CD4-positive, alpha-beta T cell treated with Interleukin-15 for 1 hour (primary cell): ENCODE measurements around the gene PAK4.

Experiments
- DNase-seq: peaks from one replicate; pipeline ENCODE4 v3.0.0-alpha.2; 2020

PAK4 gene

DNA sequence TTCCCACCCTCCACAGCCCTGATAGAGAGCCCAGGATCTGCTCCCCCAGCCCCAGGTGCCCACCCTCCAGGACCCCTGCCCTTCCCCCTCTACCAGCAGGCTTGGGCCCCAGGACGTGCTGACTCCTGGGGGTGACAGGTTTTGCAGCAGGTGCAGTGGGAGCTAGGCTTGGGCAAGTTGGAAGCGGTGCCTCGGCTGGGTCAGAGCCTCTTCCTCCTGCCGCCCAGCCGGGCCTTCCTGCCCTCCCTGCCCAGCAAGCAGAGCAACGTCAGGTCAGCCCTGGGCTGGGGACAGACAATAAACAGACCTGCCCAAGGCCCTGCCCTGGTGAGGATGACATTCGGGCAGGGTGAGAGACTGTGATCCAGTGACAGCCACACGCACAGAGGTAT is 62.0 kb downstream of the PAK4 start:
- no peak for DNase-seq

DNA sequence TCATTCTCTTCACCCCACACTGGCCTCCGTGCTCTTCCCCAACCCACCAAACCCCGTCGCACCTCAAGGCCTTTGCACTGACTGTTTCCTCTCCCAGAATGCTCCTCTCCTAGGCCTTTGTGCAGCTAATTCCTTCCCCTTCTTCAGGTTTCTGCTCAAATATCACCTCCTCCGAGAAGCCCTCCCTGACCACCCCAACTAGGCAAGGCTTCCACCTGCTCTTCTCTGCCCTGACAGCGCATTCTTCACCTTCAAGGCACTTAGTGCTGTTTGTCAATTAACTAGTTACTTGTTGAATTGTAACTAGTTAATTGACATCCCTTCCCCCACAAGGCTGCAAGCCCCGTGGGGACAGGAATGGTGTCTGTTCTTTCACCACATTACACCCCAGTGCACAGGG is 63.4 kb downstream of the PAK4 start:
- no peak for DNase-seq

DNA sequence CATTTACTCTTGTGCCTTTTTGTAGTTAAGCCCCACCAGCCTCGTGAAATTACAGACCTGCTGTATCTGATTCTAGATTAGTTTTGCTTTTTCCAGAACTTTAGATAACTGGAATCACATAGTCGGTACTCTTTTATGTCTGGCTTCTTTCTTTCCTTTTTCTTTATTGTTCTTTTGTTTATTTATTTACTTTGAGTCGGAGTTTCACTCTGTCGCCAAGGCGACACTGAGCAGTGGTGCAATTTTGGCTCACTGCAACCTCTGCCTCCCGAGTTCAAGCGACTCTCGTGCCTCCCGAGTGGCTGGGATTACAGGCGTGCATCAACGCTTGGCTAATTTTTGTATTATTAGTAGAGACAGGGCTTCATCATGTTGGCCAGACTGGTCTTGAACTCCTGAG is 65.2 kb downstream of the PAK4 start:
- DNase-seq, result no peak

DNA sequence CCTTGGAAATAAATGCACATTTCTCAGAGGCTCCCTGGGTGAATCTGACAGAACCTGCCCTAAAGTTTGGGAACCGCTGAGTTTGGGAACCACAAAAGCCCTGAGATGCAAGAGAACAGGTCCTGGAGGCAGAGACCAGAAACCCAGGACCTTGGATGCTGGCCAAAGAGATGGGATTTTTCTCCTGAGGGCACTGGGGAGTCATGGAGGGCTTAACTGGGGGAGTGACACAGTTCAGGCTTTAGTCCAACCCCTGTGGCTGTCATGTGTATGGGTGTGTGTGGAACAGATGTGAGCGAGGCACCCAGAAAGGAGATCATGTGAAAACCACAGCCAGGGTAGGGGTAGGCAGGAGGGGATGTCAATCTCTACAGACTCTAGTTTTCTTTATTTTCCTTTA is 67.3 kb downstream of the PAK4 start:
- no peak for DNase-seq

DNA sequence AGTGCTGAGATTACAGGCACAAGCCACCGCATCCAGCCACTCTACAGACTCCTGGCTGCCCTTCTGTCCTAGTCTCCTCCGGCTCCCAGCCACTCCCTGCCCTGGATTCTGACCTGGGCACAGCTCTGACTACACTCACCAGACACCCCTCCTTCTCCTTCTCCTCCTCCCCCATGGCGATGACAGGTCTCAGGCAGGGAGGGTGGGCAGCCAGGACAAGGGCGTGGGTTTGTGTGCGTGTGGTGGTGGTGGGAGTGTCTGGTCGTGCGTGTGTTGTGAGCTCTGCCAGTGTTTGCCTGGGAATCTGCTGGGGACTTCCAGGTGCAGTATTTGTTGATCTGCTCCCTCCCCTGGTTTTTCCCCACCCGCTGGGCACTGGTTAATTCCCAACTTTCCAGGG is 68.2 kb downstream of the PAK4 start:
- no peak for DNase-seq

DNA sequence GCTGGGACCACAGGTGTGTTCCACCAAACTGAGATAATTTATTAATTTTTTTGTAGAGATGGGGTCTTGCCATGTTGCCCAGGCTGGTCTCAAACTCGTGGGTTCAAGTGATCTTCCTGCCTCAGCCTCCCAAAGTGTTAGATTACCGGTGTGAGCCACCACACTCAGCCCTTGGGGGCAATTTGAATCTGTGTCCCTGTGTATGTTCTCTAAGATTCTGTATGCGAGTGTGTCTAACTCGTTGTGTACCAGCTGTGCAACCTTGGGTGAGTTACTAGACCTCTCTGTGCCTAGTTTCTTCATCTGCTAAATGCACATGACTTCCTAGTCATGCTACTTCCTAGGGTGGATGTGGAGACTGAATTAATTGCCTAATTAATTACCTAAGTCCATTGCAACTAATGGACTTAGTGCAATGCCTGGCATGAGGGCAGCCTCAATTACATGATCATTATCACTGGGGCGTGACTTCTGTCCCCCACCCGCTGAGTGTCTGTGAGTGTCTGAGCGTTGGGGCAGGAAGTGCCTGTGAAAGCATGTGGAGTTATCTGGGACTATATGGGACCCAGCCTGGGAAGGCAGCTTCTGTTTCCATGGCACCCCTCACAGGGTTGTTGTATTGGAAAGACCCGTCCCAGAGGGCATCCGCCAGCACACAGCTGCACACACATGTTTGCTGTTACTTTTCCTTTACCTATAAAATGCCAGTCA is 69.4 kb downstream of the PAK4 start:
- no peak for DNase-seq

DNA sequence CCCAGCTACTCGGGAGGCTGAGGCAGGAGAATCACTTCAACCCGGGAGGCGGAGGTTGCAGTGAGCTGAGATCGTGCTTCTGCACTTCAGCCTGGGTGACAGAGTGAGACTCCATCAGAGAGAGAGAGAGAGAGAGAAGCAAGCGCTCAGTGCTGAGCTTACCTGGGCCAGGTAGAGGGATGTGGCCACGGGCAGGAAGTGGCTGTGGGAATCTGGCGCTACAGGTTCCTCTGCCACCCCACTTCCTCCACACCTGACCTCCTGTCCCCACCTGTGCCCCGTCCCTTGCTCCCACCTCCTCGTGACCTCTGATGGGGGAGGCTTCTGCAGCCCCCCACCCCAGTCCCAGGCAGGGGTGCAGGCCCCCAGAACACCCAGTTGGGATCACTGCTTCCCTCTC is 70.2 kb downstream of the PAK4 start:
- DNase-seq, result no peak

DNA sequence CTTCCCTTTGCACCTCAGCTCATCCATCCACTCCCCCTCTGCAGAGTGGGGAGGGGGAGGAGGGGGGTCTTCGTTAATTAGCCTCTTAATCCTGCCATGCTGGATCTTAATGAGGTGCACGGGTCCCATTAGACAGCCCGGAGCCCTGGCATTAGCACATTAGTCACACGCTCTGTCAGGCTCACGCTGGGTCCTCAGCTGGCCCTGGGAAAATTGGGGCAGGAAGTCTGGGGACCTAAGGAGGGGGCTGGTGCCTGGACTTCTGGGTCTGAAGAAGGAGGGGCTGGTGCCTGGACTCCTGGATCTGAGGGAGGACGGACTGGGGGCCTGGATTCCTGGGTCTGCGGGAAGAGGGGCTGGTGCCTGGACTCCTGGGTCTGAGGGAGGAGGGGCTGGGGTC is 70.7 kb downstream of the PAK4 start:
- DNase-seq, result no peak

DNA sequence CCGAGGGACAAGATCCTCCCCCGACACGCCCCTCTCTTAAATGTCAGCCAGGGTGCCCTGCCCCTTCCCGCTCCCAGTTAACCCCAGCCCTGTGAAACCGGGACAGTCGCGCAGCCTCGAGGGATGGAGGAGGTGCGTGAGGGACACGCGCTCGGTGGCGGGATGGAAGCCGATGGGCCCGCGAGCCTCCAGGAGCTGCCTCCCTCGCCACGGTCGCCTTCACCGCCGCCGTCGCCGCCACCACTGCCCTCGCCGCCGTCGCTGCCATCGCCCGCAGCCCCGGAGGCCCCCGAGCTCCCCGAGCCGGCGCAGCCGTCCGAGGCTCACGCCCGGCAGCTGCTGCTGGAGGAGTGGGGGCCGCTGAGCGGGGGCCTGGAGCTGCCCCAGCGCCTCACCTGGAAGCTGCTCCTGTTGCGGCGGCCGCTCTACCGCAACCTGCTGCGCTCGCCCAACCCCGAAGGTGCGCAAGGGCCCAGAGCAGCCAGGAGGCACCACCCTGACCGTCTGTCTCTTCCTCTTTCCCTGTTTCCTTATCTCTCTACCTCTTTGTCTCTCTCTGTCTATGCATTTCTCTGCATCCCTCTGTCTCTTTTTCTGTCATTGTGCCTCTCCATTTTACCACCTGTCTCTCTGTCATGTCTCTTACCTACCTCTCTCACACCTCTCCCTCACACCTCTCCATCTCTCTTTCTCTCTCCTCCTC is 71.4 kb downstream of the PAK4 start, which contains the start of gene NCCRP1:
TSS of gene NCCRP1 (plus strand) at position 105 of the 703 bp plus-strand sequence. CDS start at position 124, 19 bp downstream.
- no peak for DNase-seq

DNA sequence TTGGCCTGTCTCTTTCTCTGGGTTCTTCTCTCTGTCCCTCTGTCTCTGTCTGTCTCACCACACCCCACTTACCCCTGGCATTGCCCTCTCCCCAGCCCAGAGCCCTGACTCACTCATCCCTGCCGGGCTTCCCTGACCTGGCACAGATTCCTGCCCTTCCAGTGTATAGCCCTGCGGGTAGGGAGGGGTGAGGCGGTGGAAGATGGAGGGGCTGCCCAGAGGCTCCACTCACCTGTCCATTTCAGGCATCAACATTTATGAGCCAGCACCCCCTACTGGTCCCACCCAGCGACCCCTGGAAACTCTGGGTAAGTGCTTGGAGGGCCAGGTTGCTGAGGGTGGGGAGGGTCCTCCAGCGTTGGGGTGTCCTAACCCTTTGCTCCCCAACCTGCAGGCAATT is 72.2 kb downstream of the PAK4 start:
- DNase-seq, result no peak

DNA sequence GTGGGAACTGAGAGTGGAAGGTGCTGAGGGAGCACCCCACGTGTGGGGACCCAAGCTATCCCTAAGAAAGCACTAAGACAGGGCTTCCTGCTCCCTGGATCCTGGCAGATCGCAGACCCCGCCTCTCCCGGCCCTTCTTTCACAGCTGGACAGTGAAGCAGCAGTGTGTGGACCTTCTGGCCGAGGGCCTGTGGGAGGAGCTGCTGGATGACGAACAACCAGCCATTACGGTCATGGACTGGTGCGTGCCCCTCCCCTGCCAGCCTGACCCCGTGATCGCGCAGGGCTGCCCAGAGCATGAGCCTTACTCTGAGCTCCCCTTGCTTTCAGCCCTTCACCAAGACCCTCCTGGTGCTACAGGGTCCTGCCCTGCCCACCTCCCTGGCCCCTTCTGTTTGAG is 73.4 kb downstream of the PAK4 start:
- DNase-seq, result no peak

DNA sequence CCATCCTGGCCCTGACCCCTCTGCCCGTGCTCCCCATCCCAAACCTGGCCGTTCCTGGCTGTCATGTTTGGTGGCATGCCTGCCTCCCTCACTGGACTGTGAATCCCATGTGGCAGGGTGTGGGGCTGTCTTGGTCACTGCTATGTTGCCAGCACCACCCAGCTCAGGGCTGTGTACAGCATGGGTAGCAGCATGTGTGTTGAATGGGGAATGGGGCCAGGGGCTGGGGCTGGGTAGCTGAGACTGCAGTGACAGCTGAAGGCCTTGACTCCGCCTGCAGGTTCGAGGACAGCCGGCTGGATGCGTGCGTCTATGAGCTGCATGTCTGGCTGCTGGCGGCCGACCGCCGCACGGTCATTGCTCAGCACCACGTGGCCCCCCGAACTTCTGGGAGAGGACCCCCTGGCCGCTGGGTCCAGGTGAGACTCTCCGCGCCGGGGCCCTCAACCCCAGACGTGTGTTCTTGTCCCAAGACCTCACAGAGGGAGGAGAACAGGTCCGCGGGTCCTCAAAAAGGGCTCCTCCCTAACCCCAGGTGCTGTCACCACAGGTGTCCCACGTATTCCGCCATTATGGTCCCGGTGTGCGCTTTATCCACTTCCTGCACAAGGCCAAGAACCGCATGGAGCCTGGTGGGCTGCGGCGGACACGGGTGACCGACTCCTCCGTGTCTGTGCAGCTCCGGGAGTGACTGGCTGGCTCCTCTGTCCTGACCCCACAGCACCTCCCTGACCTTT is 74.6 kb downstream of the PAK4 start:
- DNase-seq, result no peak

DNA sequence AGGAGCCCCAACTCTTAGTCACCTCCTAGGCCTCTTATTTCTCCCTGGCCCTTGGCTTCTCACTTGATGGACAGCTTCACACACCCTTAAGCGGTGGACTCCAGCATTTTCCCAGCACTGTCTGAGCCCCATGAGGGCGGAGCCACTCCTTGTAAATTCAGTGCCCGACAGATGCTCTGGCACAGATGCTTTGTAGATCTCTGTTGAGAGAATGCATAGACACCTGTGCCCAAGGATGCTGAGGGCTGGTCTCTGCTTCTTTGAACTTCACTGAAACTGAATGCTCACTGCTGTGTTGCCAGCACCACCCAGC is 75.2 kb downstream of the PAK4 start:
- no peak for DNase-seq

DNA sequence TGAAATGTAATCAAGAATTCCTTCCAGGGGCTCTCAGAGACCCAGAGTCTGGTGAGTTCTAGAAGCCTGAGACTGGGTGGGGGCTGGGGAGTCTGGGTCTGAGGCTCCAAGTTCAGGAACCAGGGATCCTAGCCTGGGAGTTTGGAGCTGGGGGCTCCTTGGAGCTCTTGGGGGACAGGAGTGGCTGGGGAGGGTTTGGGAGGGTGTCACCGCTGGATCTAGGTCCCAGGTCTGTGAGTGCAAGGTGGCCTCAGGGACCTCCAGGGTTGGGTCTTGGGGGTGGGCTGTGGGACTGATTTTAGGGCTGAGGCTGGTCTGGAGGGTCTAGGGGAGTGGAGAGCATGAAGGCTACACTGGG is 77.4 kb downstream of the PAK4 start:
- no peak for DNase-seq

DNA sequence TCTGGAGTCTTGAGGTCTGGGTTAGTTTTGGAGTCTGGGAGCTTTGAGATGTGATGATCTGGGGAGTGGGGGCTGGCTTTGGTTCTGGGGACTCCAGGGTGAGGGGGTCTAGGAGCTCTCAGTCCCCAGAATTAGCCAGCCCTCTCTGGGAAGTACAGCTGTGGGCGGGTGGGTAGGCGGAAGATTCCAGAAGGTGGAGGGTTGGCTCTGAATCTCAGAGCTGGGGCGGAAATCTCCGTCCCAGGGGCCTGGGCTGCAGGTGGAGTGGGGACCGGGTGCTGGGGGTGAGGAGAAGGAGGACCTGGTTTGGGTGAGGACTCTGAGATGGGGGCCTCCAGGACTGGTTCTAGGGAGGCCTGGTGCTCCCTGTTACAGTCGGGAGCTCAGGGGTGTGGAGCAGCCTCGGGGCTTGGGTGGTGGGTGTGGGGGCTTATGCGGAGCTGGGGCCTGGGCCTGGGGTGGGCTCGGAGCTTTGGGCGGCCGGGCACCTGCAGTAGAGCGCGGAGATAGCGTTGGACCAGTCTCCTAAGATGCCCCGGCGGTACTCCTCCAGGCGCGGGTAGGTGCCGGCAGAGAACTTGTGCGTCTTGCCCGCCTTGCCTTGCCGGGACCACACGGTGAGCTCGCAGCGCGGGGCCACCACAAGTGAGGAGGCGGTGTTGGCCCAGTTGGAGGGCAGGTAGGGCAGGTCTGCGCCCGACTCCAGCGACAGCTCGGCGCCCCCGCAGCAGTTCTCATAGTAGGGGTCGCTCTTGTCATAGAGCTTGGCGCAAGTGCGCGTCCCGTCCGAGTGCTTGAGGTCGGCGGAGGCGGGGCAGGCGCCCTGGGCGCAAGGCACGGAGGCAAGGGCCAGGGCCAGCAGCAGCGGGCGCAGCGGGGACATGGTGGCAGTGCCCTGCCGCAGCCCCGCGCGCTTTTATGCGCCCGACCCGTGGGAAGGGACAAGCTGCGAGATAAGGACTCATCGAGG is 78.1 kb downstream of the PAK4 start, which contains the start of gene SYCN:
TSS of gene SYCN (minus strand) at position 892 of the 970 bp plus-strand sequence. CDS start at position 883, 9 bp downstream.
- DNase-seq, result no peak

DNA sequence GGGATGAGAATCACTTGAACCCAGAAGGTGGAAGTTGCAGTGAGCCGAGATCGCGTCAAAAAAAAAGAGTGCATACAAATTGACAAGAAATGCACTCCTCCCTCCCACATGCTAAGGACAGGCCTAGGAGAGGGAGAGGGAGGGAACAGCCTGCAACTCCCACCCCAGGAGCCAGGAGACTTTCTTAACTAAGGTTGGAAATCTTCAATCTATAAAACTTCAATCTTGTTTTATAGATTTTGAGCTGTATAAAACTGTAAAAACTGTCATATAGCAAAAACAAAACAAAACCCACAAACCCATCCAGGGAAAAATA is 79.8 kb downstream of the PAK4 start:
- DNase-seq, result no peak

DNA sequence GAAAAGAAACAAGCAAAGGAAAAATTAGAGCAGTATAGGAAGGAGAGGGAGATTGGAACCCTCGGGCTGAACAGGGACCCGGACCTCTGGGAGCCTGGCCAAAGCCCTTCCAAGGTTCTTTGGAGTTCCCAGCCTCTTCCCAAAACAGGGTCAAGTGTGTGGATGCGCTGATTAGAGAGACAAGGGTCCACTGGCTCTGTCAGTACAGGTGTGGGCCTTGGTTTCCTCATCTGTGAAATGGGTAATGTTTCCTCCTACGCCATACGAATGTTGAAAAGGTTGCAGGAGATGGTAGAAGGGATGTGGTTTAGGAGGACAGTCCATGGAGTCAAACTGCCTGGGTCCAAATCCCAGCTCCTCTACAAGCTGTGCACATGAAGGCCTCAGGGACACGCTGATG is 80.5 kb downstream of the PAK4 start:
- DNase-seq, result no peak

DNA sequence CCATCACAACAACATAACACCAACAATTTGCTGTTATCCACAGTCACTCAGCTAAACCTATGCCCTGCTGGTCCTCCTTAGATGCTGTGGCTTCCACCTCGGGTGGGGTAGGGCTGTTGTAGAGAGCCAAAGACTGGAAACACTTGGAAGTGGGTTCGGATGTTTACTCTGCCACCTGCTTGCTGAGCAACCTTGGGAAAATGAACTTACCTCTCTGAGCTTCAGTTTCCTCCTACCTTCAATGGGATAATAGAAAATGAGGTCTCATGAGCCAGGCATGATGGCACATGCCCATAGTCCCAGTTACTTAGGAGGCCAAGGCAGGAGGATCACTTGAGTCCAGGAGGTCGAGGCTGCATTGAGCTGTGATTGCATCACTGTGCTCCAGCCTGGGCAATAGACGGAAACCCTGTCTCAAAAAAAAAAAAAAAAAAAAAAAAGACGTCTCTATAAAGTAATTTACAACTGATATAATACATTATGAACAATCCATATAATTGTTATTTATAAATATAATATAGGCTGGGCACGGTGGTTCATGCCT is 81.8 kb downstream of the PAK4 start:
- no peak for DNase-seq

DNA sequence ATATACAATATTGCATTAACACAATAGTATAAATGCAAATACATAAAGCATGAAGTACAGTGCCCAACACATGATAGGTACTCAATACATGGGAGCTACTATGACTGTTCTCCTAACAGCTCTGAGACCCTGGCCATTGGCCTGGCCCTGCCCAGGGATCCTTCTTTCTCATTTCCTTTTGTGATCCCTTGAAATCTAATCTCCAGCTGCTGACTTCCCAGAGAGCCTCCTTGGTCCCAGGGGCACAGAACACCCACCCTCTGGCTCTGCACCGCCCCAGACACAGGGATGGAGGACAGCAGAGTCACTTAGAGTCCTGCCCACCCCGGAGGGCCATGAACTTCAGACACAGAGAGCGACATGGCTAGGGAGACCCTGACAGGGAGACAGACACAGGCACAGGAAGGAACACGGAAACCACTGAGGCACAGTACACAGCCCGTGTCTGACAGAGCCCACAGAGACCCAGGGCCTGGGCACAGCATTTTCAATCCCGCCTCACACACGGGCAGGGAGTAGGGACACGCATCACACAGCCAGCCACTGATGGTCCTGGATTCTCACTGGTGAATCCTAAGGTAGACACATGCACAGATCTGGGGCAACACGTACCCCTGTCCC is 82.7 kb downstream of the PAK4 start:
- no peak for DNase-seq

DNA sequence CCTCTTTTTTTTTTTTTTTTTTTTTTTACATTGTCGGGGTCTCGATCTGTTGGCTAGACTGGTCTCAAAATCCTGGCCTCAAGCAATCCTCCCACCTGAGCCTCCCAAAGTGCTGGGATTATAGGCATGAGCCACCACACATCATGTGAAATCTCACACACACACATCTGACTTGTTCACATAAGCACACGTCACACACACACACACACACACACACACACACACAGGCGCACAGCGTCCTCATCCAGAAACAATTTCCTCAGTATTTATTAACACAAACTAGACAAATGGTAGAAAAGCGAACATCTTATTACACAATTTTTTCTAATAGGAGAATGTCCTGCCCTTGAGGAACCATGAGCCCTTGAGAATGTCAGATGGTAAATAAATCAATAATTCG is 83.6 kb downstream of the PAK4 start:
- no peak for DNase-seq

DNA sequence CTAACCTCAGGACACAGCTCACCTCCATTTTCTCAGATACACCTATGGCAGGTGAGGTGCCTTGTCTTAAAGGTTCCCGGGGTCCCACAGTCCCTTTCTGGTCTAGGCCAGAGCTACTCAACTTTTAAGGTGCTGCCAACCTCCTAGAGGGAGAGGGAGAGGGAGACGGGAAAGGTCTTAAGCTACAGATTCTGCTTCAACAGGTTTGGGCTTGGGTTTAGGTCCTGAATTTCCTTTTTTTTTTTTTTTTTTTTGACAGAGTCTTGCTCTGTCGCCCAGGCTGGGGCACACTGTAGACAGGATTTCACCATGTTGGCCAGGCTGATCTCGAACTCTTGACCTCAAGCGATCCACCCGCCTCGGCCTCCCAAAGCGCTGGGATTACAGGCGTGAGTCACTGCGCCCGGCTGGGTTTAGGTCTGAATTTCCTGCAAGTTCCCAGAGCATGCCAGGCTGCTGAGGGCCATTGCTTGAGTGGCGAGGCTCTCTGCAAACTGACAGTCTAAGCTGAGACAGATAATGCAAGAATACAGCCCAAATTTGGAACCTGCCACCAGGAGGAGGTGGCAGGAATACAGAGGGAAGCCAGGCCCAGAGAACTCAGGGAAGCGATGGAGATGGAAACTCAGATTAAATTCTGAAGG is 86.3 kb downstream of the PAK4 start:
- no peak for DNase-seq

DNA sequence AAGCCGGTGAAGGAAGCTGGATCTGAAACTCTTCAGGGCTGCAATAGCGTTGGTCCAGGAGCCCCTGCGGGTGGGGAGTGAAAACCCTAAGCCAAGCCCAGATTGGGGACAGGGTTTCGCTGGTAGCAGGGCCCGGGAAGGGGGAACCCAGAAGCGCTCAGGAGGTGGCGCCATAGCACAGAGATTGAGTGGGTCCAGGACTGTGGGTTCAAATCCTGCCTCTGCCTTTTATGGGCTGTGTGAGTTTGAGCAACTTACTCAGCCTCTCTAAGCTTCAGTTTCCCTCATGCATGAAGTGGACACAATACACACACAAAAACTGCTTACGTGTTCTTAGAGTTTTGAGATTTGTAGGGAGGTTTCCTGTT is 86.8 kb downstream of the PAK4 start:
- peak; percentile 42 for DNase-seq
